ENCODE measurements around the gene COL1A2.

COL1A2 gene

GRCh38 chr7:94355454-94355853, 39.2 kb upstream of the COL1A2 start:
- no peak overlapping the region for H3K27ac ChIP-seq
- TF ChIP-seq CTCF (IDR thresholded peaks at IDR 0.05) (no peak), ZFX (IDR thresholded peaks at IDR 0.05; ENCODE audit: borderline replicate concordance) (no peak)

GRCh38 chr7:94357076-94357475, 37.6 kb upstream of the COL1A2 start:
- TF ChIP-seq ZFX (IDR thresholded peaks at IDR 0.05; ENCODE audit: borderline replicate concordance), result no peak
- no peak for TF ChIP-seq CTCF (IDR thresholded peaks at IDR 0.05)
- no peak overlapping the region for H3K27ac ChIP-seq

- no peak for TF ChIP-seq ZFX (IDR thresholded peaks at IDR 0.05; ENCODE audit: borderline replicate concordance)
- TF ChIP-seq CTCF (IDR thresholded peaks at IDR 0.05), result no peak
- no peak overlapping the region for H3K27ac ChIP-seq
These were observed 33.8 kb upstream of the COL1A2 start for GRCh38 chr7:94360926-94361325.

- no peak for TF ChIP-seq CTCF (IDR thresholded peaks at IDR 0.05)
- TF ChIP-seq ZFX (IDR thresholded peaks at IDR 0.05; ENCODE audit: borderline replicate concordance), result no peak
- H3K27ac ChIP-seq, result no peak overlapping the region
These were observed 32.4 kb upstream of the COL1A2 start for GRCh38 chr7:94362276-94362675.

GRCh38 chr7:94364816-94365215, 29.9 kb upstream of the COL1A2 start:
- TF ChIP-seq CTCF (IDR thresholded peaks at IDR 0.05), result no peak
- no peak for TF ChIP-seq ZFX (IDR thresholded peaks at IDR 0.05; ENCODE audit: borderline replicate concordance)
- H3K27ac ChIP-seq, result no peak overlapping the region

- TF ChIP-seq CTCF (IDR thresholded peaks at IDR 0.05), result no peak
- no peak overlapping the region for H3K27ac ChIP-seq
These were observed 28.5 kb upstream of the COL1A2 start for GRCh38 chr7:94366163-94366562.

GRCh38 chr7:94366832-94367231, 27.9 kb upstream of the COL1A2 start:
- TF ChIP-seq ZFX (IDR thresholded peaks at IDR 0.05; ENCODE audit: borderline replicate concordance), result no peak
- no peak for TF ChIP-seq CTCF (IDR thresholded peaks at IDR 0.05)
- H3K27ac ChIP-seq, result no peak overlapping the region
